HCT116 (cell line): ENCODE data around the gene RBX1. TPM values are rescaled to one million over a fixed set of nuclear protein-coding genes. Genes with fewer than 3 reads are reported as not detected.

Experiments used
- ATAC-seq: fragments of 200-7000 bp; cut with Tn5 transposase; 2 replicates; pipeline ENCODE4 v1.9.1; 2020; ENCODE audit warnings: mild to moderate bottlenecking, moderate library complexity
- Bru-seq: library from RNA; stranded (reverse); fragments of 400-500 nt; gene quantifications from one replicate; lab custom pipeline; 2021; lab: Mats Ljungman, UMichigan
- BruChase-seq, 2 experiments: library from RNA; stranded (reverse); fragments of 400-500 nt; gene quantifications; one replicate each; lab custom pipeline; 2021; lab: Mats Ljungman, UMichigan
- BruUV-seq: library from RNA; stranded (reverse); fragments of 400-500 nt; replicated peaks from 2 replicates; lab custom pipeline; 2021; lab: Mats Ljungman, UMichigan
- CTCF ChIA-PET: fragments of 300-600 bp; sonication (Branson Sonifier 250); formaldehyde crosslinking; loops from one replicate; lab custom pipeline; 2021; ENCODE audit warnings: antibody characterized with exemption; lab: Charles Lee
- POLR2A ChIA-PET: fragments of 300-600, 350-600 bp; sonication (Branson Sonifier 250); formaldehyde crosslinking; loops from one replicate; lab custom pipeline; 2021; ENCODE audit warnings: antibody characterized with exemption; lab: Charles Lee
- RAD21 ChIA-PET, 2 experiments: fragments of 300-600 bp; sonication (Branson Sonifier 250); formaldehyde crosslinking; loops; one replicate each; lab custom pipeline; 2023; ENCODE audit warnings: low total read pairs in 2 of 2; ENCODE audit not compliant: uncharacterized antibody in 2 of 2, unreplicated experiment in 2 of 2, low non-redundant PET in 1 of 2; lab: Charles Lee
- DNase-seq: peaks from one replicate; pipeline ENCODE4 v3.0.0-alpha.2; 2010; ENCODE audit warnings: low read depth, low spot score
- H2AFZ ChIP-seq: fragments of 200-600 bp; shearing (Covaris generic), sonication (generic); 2 replicates; pipeline ENCODE4 v1.6.1; 2017; ENCODE audit warnings: low read depth, mixed run types, mixed read lengths, antibody characterized with exemption, low read length; ENCODE audit not compliant: poor library complexity, severe bottlenecking
- H3K27ac ChIP-seq: 2 replicates; pipeline ENCODE4 v1.5.1; 2012; ENCODE audit warnings: low read depth, low read length
- H3K27me3 ChIP-seq: fragments of 200-600 bp; sonication (generic); 2 replicates; pipeline ENCODE4 v1.6.1; 2016; ENCODE audit warnings: mixed run types, low read length, mixed read lengths; ENCODE audit not compliant: insufficient read depth
- H3K36me3 ChIP-seq, 2 experiments: fragments of 200-500 bp in 1 of 2; fragments of 200-600 bp in 1 of 2; sonication (Bioruptor generic) in 1 of 2; sonication (generic) in 1 of 2; 2 replicates each; pipeline versions ENCODE4 v1.5.1 to v1.6.1; 2014 to 2016; ENCODE audit warnings: low read length in 2 of 2, inconsistent platforms in 1 of 2, mixed read lengths in 1 of 2, mixed run types in 1 of 2; ENCODE audit not compliant: insufficient read depth in 2 of 2, control insufficient read depth in 1 of 2
- H3K4me1 ChIP-seq, 2 experiments: fragments of 200-600 bp in 1 of 2; sonication (generic) in 1 of 2; 2 replicates each; pipeline versions ENCODE4 v1.5.1 to v1.6.1; 2012 to 2017; ENCODE audit warnings: low read length in 2 of 2, inconsistent platforms in 1 of 2, mild to moderate bottlenecking in 1 of 2, mixed read lengths in 1 of 2, mixed run types in 1 of 2, moderate library complexity in 1 of 2; ENCODE audit not compliant: insufficient read depth in 2 of 2, control insufficient read depth in 1 of 2
- H3K4me2 ChIP-seq: fragments of 200-600 bp; sonication (generic); 2 replicates; pipeline ENCODE4 v1.6.1; 2017; ENCODE audit warnings: mixed run types, low read length, mixed read lengths
- H3K4me3 ChIP-seq, 2 experiments: fragments of 200-600 bp in 1 of 2; sonication (generic) in 1 of 2; replicated peaks in 1 of 2; 2 replicates each; pipeline ENCODE4 v1.5.1; 2011 to 2016; ENCODE audit warnings: low read length in 2 of 2, control low read depth in 1 of 2, low read depth in 1 of 2, mild to moderate bottlenecking in 1 of 2, mixed read lengths in 1 of 2, mixed run types in 1 of 2
- H3K79me2 ChIP-seq: fragments of 200-600 bp; sonication (generic); 2 replicates; pipeline ENCODE4 v1.6.1; 2017; ENCODE audit warnings: mild to moderate bottlenecking, mixed run types, low read length, moderate library complexity, mixed read lengths; ENCODE audit not compliant: insufficient read depth
- H3K9ac ChIP-seq: fragments of 200-600 bp; sonication (generic); 2 replicates; pipeline ENCODE4 v1.6.1; 2016; ENCODE audit warnings: low read length, mixed read lengths
- H3K9me2 ChIP-seq: fragments of 200-600 bp; sonication (generic), shearing (Covaris generic); 2 replicates; pipeline ENCODE4 v1.6.1; 2017; ENCODE audit warnings: mixed run types, mild to moderate bottlenecking, moderate library complexity; ENCODE audit not compliant: insufficient read depth
- H3K9me3 ChIP-seq, 2 experiments: fragments of 200-500 bp in 1 of 2; fragments of 200-600 bp in 1 of 2; sonication (Bioruptor generic) in 1 of 2; sonication (generic) in 1 of 2; 2 replicates each; pipeline ENCODE4 v1.6.1; 2014 to 2017; ENCODE audit warnings: low read length in 2 of 2, mixed read lengths in 2 of 2, inconsistent platforms in 1 of 2, low read depth in 1 of 2, mild to moderate bottlenecking in 1 of 2, mixed run types in 1 of 2, moderate library complexity in 1 of 2; ENCODE audit not compliant: control insufficient read depth in 1 of 2, insufficient read depth in 1 of 2
- H4K20me1 ChIP-seq: fragments of 200-600 bp; sonication (generic), shearing (Covaris generic); 2 replicates; pipeline ENCODE4 v1.6.1; 2017; ENCODE audit warnings: mixed run types, mild to moderate bottlenecking, moderate library complexity; ENCODE audit not compliant: insufficient read depth
- ATF3 ChIP-seq: IDR thresholded peaks from 2 replicates; pipeline ENCODE4 v1.6.1; 2012
- EGR1 ChIP-seq: IDR thresholded peaks from 2 replicates; pipeline ENCODE4 v1.6.1; 2012; ENCODE audit warnings: low read depth
- ELF1 ChIP-seq: IDR thresholded peaks from 2 replicates; pipeline ENCODE4 v1.6.1; 2012; ENCODE audit warnings: low read depth, borderline replicate concordance
- EZH2phosphoT487 ChIP-seq: fragments of 200-600 bp; IDR thresholded peaks from 2 replicates; pipeline ENCODE4 v1.6.1; 2018; ENCODE audit warnings: antibody characterized with exemption, borderline replicate concordance
- JUND ChIP-seq: IDR thresholded peaks from 2 replicates; pipeline ENCODE4 v1.6.1; 2012
- POLR2A ChIP-seq: IDR thresholded peaks from 2 replicates; pipeline ENCODE4 v1.7.0; 2011; ENCODE audit warnings: borderline replicate concordance; ENCODE audit not compliant: insufficient read depth, insufficient read length; ENCODE audit errors: extremely low read depth
- REST ChIP-seq: IDR thresholded peaks from 2 replicates; pipeline ENCODE4 v1.6.1; 2012; ENCODE audit warnings: low read depth
- SIN3A ChIP-seq: IDR thresholded peaks from 2 replicates; pipeline ENCODE4 v1.6.1; 2012; ENCODE audit warnings: low read depth
- SP1 ChIP-seq: IDR thresholded peaks from 2 replicates; pipeline ENCODE4 v1.6.1; 2012; ENCODE audit warnings: low read depth
- SRF ChIP-seq: IDR thresholded peaks from 2 replicates; pipeline ENCODE4 v1.6.1; 2012; ENCODE audit warnings: low read depth
- TCF7L2 ChIP-seq: IDR thresholded peaks from 2 replicates; pipeline ENCODE4 v1.7.0; 2011; ENCODE audit warnings: borderline replicate concordance, inconsistent platforms; ENCODE audit not compliant: insufficient read depth, insufficient read length; ENCODE audit errors: extremely low read depth
- YY1 ChIP-seq: IDR thresholded peaks from 2 replicates; pipeline ENCODE4 v1.6.1; 2011; ENCODE audit warnings: low read length, low read depth, moderate library complexity, mild to moderate bottlenecking; ENCODE audit not compliant: insufficient replicate concordance; ENCODE audit errors: extremely low read depth
- ZFX ChIP-seq: fragments of 450-650 bp; IDR thresholded peaks from 2 replicates; pipeline ENCODE4 v1.6.1; 2017
- intact Hi-C: fragments of 100-400 bp; cut with micrococcal nuclease; formaldehyde crosslinking; loops from 2 replicates; pipeline ENCODE4 v1.10.0; 2022
- long read RNA-seq: library from polyadenylated mRNA; unstranded; transcript quantifications from one replicate; pipeline ENCODE4 v2.0.0, GENCODE V29; 2021; ENCODE audit not compliant: unreplicated experiment
- polyA plus RNA-seq: library from polyadenylated mRNA; unstranded; fragments of >200 nt; gene quantifications from 2 replicates; pipeline ENCODE4 v1.2.1, GENCODE V29; 2012; ENCODE audit warnings: missing spikeins
- total RNA-seq: library from RNA; stranded (reverse); gene quantifications from one replicate; pipeline ENCODE4 v1.2.1, GENCODE V29; 2021; ENCODE audit not compliant: unreplicated experiment
- TF ChIP-seq, protein P1 (sequence below), 3 experiments: fragments of 200-600 bp in 1 of 3; sonication (generic) in 1 of 3; IDR thresholded peaks in 2 of 3; conservative IDR thresholded peaks in 1 of 3; 2 replicates each; pipeline ENCODE4 v1.5.1; 2012 to 2017; ENCODE audit warnings: low read depth in 2 of 3, low read length in 2 of 3, antibody characterized with exemption in 1 of 3, borderline replicate concordance in 1 of 3, control low read depth in 1 of 3, mild to moderate bottlenecking in 1 of 3, mixed read lengths in 1 of 3, mixed run types in 1 of 3, moderate library complexity in 1 of 3; ENCODE audit not compliant: insufficient read depth in 1 of 3
- TF ChIP-seq, protein P2 (sequence below): IDR thresholded peaks from 2 replicates; pipeline ENCODE4 v1.6.1; 2011; ENCODE audit warnings: mild to moderate bottlenecking, low read length, moderate library complexity; ENCODE audit not compliant: insufficient replicate concordance; ENCODE audit errors: extremely low read depth

RBX1 gene
- total RNA-seq, result 51.2 TPM
- 51.2 and 61.2 TPM in 2 replicates for polyA plus RNA-seq
- percentile 88 among the genes with signal in this experiment for Bru-seq, nascent RNA
- BruChase-seq, experiment 1, labeled RNA remaining after a 6-hour chase, result percentile 86 among the genes with signal in this experiment
- BruChase-seq, experiment 2, labeled RNA remaining after a 2-hour chase, result percentile 89 among the genes with signal in this experiment
- long read RNA-seq, transcript RBX1-202 (2 exons, 1,871 nt), result minor isoform, 11 of 217 reads
- long read RNA-seq, transcript RBX1-201 (5 exons, 1,188 nt), result major isoform, 110 of 217 reads
- long read RNA-seq, partial matches to known transcripts, result 88 of 217 reads
- long read RNA-seq, other reads (novel, unspliced or antisense), result 8 of 217 reads

DNA sequence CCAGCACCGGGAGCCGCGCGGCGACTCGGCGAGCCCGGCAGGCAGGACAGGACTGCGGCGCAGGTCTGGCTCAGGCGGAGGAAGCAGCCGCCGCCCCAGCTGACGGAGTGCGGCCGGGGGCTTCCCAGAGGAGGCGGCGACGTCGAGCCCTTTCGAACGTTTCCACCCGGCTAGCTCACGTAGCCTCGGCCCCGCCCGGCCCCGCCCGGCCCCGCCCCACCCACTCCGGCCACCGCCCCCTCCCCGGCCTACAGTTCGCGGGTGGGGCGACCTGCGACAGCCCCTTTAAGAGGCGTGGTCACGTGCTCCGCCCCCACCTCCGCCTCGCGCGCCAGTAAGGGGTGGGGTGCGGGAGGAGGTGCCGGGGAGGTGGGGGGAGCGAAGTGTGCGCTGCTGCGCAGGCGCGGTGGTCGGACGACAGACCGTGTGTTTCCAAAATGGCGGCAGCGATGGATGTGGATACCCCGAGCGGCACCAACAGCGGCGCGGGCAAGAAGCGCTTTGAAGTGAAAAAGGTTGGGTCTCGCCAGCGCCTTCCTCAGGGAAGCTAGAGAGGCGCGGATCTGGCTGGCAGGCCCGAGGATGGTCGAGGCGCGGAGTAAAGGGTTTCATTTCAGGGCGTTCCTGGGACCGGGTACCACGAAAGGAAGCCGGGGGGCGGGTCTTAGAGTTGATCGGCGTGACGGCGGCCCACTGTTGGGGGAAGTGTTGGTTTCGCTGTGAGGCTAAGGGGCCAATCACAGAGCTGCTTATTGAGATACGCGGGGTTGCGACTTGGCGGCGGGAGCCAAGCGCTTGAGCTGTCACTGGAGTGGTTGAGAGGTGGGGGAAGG lies at the start of gene RBX1:
TSS of gene RBX1 (plus strand) at position 417 of the 833 bp plus-strand sequence. CDS start at position 438, 21 bp downstream.
- Histone ChIP-seq H3K27ac (peak within 1 kb of the TSS; percentile 83), H3K4me3 (peak within 1 kb of the TSS; percentile 87 to 97), H3K79me2 (peaks cover 46% of the 10 kb centered on the region), H3K9me3 (no peaks in the 10 kb centered on the region), H3K9ac (peak within 1 kb of the TSS; percentile 91), H3K4me2 (peak within 1 kb of the TSS; percentile 94), H2AFZ (no peak within 1 kb of the TSS), H3K27me3 (no peaks in the 10 kb centered on the region), H3K4me1 (peaks cover 4 to 16% of the 10 kb centered on the region in 2 experiments; a peak in 2 of 4 replicates), H4K20me1 (peaks cover 3% of the 10 kb centered on the region; the same call in 1 of the 2 replicates), H3K9me2 (no peaks in the 10 kb centered on the region), H3K36me3 (peaks cover 17 to 20% of the 10 kb centered on the region in 2 experiments)
- BruUV-seq, result no TSS peak
- intact Hi-C loops, result loop anchor here (1.0 to 5.0 kb wide), 2 partner anchors 71 to 140 kb away; no protein-coding TSS in a partner anchor
- DNase-seq (peak; percentile 96), ATAC-seq (peak; percentile 85)
- ChIA-PET CTCF (interaction anchor here (1.9 kb wide), 1 partner anchor 29 kb away, joined by 8 read pairs; no protein-coding TSS in a partner anchor), RAD21 (interaction anchor here in 1 of 2 experiments (0.6 to 1.2 kb wide), 4 partner anchors 71 to 145 kb away, joined by 3 to 6 read pairs (median 4); no protein-coding TSS in a partner anchor), POLR2A (interaction anchor here (0.6 to 1.6 kb wide), 15 partner anchors 9 to 713 kb away, joined by 3 to 7 read pairs (median 4); partner anchors contain the start of genes EP300 and PMM1)
- TF ChIP-seq EZH2phosphoT487 (no peak), ATF3 (no peak), SP1 (peak; percentile 94), EGR1 (peak; percentile 85), REST (no peak), YY1 (peak; percentile 94), SIN3A (peak; percentile 67), SRF (no peak), ELF1 (no peak), POLR2A (peak; percentile 86), ZFX (peak; percentile 1; the same call in 1 of the 2 replicates), JUND (no peak), TCF7L2 (peak; percentile 8)
- TF ChIP-seq, protein P1, sequence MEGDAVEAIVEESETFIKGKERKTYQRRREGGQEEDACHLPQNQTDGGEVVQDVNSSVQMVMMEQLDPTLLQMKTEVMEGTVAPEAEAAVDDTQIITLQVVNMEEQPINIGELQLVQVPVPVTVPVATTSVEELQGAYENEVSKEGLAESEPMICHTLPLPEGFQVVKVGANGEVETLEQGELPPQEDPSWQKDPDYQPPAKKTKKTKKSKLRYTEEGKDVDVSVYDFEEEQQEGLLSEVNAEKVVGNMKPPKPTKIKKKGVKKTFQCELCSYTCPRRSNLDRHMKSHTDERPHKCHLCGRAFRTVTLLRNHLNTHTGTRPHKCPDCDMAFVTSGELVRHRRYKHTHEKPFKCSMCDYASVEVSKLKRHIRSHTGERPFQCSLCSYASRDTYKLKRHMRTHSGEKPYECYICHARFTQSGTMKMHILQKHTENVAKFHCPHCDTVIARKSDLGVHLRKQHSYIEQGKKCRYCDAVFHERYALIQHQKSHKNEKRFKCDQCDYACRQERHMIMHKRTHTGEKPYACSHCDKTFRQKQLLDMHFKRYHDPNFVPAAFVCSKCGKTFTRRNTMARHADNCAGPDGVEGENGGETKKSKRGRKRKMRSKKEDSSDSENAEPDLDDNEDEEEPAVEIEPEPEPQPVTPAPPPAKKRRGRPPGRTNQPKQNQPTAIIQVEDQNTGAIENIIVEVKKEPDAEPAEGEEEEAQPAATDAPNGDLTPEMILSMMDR (IDR thresholded peaks at IDR 0.05 in 2 of 3, conservative IDR thresholded peaks at IDR 0.05 in 1 of 3; ENCODE audit: borderline replicate concordance in 1 of 3, insufficient read depth in 1 of 3, low read depth in 2 of 3, low read length in 2 of 3), result no peak
- TF ChIP-seq, protein P2, sequence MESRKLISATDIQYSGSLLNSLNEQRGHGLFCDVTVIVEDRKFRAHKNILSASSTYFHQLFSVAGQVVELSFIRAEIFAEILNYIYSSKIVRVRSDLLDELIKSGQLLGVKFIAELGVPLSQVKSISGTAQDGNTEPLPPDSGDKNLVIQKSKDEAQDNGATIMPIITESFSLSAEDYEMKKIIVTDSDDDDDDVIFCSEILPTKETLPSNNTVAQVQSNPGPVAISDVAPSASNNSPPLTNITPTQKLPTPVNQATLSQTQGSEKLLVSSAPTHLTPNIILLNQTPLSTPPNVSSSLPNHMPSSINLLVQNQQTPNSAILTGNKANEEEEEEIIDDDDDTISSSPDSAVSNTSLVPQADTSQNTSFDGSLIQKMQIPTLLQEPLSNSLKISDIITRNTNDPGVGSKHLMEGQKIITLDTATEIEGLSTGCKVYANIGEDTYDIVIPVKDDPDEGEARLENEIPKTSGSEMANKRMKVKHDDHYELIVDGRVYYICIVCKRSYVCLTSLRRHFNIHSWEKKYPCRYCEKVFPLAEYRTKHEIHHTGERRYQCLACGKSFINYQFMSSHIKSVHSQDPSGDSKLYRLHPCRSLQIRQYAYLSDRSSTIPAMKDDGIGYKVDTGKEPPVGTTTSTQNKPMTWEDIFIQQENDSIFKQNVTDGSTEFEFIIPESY, result no peak
